Vagina (tissue), 2 donors: ENCODE measurements around the gene CDH4.

ENCODE experiments used
- POLR2A ChIP-seq, 2 donors: fragments of 450-650 bp; IDR thresholded peaks; one replicate each; pipeline ENCODE4 v1.6.1; 2017; ENCODE audit warnings: antibody characterized with exemption in 2 of 2, mild to moderate bottlenecking in 2 of 2, moderate library complexity in 2 of 2
- POLR2AphosphoS5 ChIP-seq, 2 donors: sonication (generic); formaldehyde crosslinking; IDR thresholded peaks; one replicate each; pipeline ENCODE4 v1.9.0; 2017; ENCODE audit warnings: antibody characterized with exemption in 2 of 2, mild to moderate bottlenecking in 2 of 2, low read depth in 1 of 2; ENCODE audit not compliant: insufficient read depth in 1 of 2

DNA sequence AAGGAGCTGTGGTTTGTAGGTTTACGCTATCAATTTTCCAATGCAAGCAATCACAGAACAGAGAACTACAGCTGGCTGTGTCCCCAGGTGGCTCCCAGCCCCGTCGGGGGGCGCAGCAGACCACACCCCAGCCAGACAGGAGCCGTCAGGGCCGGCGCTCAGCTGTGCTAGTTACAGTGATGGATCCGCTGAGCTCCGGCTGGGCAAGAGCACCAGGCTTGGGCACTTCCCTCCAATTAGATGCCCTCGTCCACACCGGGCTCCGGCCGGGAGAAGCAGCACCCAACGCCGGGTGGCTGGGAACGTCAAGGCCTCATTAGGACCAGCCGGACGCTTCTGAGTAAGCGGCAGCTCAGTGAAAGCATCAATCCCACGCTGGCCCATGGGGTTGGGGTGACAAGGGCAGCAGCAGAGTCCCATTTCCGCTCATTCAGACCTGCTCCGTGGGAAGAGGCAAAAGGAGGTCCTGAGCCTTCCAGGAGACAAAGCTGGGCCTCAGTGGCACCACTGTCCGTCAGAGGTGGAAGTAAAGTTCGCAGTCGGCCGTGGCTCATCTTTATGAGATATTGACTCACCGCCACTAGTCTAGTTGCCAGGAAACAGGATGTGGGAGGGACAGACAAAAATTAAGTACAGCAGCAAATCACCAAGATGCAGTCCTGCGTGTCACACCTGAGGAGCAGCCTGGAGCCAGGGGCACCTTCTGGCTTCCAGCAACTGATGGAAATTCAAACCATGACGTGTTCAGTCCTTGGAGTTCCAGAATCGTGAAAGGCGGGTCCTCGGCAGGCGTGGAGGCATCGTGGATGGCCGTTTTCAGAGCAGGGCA is 649.5 kb downstream of the CDH4 start:
- no peak for TF ChIP-seq POLR2A (IDR thresholded peaks at IDR 0.05)
- TF ChIP-seq POLR2AphosphoS5 (IDR thresholded peaks at IDR 0.05; ENCODE audit: insufficient read depth in 1 of 2, low read depth in 1 of 2), result no peak
